Skeletal muscle satellite cell (primary cell): Measurements from ENCODE around the gene TUBB3.

Experiments used
- H3K27me3 ChIP-seq: 2 replicates; pipeline ENCODE4 v1.7.0; 2013; ENCODE audit warnings: low read length; ENCODE audit not compliant: control insufficient read depth, insufficient read depth
- H3K36me3 ChIP-seq: 2 replicates; pipeline ENCODE4 v1.7.0; 2013; ENCODE audit warnings: mild to moderate bottlenecking, control low read depth, low read length; ENCODE audit not compliant: insufficient read depth
- H3K4me1 ChIP-seq: 2 replicates; pipeline ENCODE4 v1.7.0; 2013; ENCODE audit warnings: low read length; ENCODE audit not compliant: control insufficient read depth, insufficient read depth
- H3K4me2 ChIP-seq: 2 replicates; pipeline ENCODE4 v1.7.0; 2013; ENCODE audit warnings: mild to moderate bottlenecking, low read length
- H3K4me3 ChIP-seq: 2 replicates; pipeline ENCODE4 v1.7.0; 2013; ENCODE audit warnings: low read length
- H3K9ac ChIP-seq: 2 replicates; pipeline ENCODE4 v1.7.0; 2013; ENCODE audit warnings: mild to moderate bottlenecking, low read depth, low read length, moderate library complexity
- H3K9me3 ChIP-seq: replicated peaks from 2 replicates; pipeline ENCODE4 v1.7.0; 2013; ENCODE audit warnings: mild to moderate bottlenecking, control low read depth, low read length

Gene TUBB3

GRCh38 chr16:89904606-89905510 is 18.3 kb upstream of the TUBB3 start:
- no peak overlapping the region for H3K9ac ChIP-seq
- no peak overlapping the region for H3K4me3 ChIP-seq
- peaks cover 60% of the 10 kb centered on the region for H3K36me3 ChIP-seq
- H3K4me2 ChIP-seq = no peak overlapping the region
- peaks cover under 1% of the 10 kb centered on the region for H3K4me1 ChIP-seq
- H3K9me3 ChIP-seq = no peaks in the 10 kb centered on the region
- no peaks in the 10 kb centered on the region for H3K27me3 ChIP-seq

GRCh38 chr16:89905511-89906139 is 17.5 kb upstream of the TUBB3 start:
- H3K9ac ChIP-seq = no peak overlapping the region
- peaks cover 59% of the 10 kb centered on the region for H3K36me3 ChIP-seq
- no peaks in the 10 kb centered on the region for H3K27me3 ChIP-seq
- no peak overlapping the region for H3K4me3 ChIP-seq
- H3K4me1 ChIP-seq = peaks cover 4% of the 10 kb centered on the region
- H3K9me3 ChIP-seq = no peaks in the 10 kb centered on the region
- no peak overlapping the region for H3K4me2 ChIP-seq

- H3K4me2 ChIP-seq = no peak overlapping the region
- no peak overlapping the region for H3K4me3 ChIP-seq
- H3K4me1 ChIP-seq = peaks cover 4% of the 10 kb centered on the region
- peaks cover 61% of the 10 kb centered on the region for H3K36me3 ChIP-seq
- no peaks in the 10 kb centered on the region for H3K9me3 ChIP-seq
- no peaks in the 10 kb centered on the region for H3K27me3 ChIP-seq
- no peak overlapping the region for H3K9ac ChIP-seq
Observed at GRCh38 chr16:89906140-89907025, 16.8 kb upstream of the TUBB3 start.

GRCh38 chr16:89907055-89907814 is 15.9 kb upstream of the TUBB3 start:
- no peaks in the 10 kb centered on the region for H3K9me3 ChIP-seq
- no peak overlapping the region for H3K9ac ChIP-seq
- no peak overlapping the region for H3K4me3 ChIP-seq
- H3K36me3 ChIP-seq = peaks cover 67% of the 10 kb centered on the region
- no peaks in the 10 kb centered on the region for H3K27me3 ChIP-seq
- peaks cover 4% of the 10 kb centered on the region for H3K4me1 ChIP-seq
- H3K4me2 ChIP-seq = no peak overlapping the region

GRCh38 chr16:89908236-89908635 is 14.9 kb upstream of the TUBB3 start:
- H3K27me3 ChIP-seq = no peaks in the 10 kb centered on the region
- H3K36me3 ChIP-seq = peaks cover 67% of the 10 kb centered on the region
- H3K4me2 ChIP-seq = no peak overlapping the region
- H3K4me1 ChIP-seq = peaks cover 4% of the 10 kb centered on the region
- no peak overlapping the region for H3K9ac ChIP-seq
- H3K9me3 ChIP-seq = no peaks in the 10 kb centered on the region
- H3K4me3 ChIP-seq = no peak overlapping the region

GRCh38 chr16:89909777-89910716 is 13.1 kb upstream of the TUBB3 start:
- Histone ChIP-seq H3K4me2 (no peak overlapping the region), H3K4me3 (no peak overlapping the region), H3K27me3 (no peaks in the 10 kb centered on the region), H3K9me3 (no peaks in the 10 kb centered on the region), H3K36me3 (peaks cover 55% of the 10 kb centered on the region), H3K4me1 (peaks cover 4% of the 10 kb centered on the region), H3K9ac (no peak overlapping the region)

GRCh38 chr16:89910717-89911354 is 12.3 kb upstream of the TUBB3 start:
- H3K36me3 ChIP-seq = peaks cover 48% of the 10 kb centered on the region

GRCh38 chr16:89911375-89911774 is 11.8 kb upstream of the TUBB3 start:
- Histone ChIP-seq H3K36me3 (peaks cover 43% of the 10 kb centered on the region), H3K9ac (no peak overlapping the region), H3K27me3 (no peaks in the 10 kb centered on the region), H3K4me3 (no peak overlapping the region), H3K4me1 (peaks cover 4% of the 10 kb centered on the region), H3K9me3 (no peaks in the 10 kb centered on the region), H3K4me2 (no peak overlapping the region)

More at GRCh38 chr16:89910717-89911354, 12.3 kb upstream of the TUBB3 start:
- Histone ChIP-seq H3K4me3 (no peak overlapping the region), H3K27me3 (no peaks in the 10 kb centered on the region), H3K9me3 (no peaks in the 10 kb centered on the region), H3K4me1 (peaks cover 4% of the 10 kb centered on the region), H3K4me2 (no peak overlapping the region), H3K9ac (no peak overlapping the region)

GRCh38 chr16:89912143-89912542 is 11.0 kb upstream of the TUBB3 start:
- Histone ChIP-seq H3K27me3 (no peaks in the 10 kb centered on the region), H3K36me3 (peaks cover 36% of the 10 kb centered on the region), H3K4me2 (no peak overlapping the region), H3K4me1 (peaks cover 4% of the 10 kb centered on the region), H3K9ac (no peak overlapping the region), H3K4me3 (no peak overlapping the region), H3K9me3 (no peaks in the 10 kb centered on the region)

GRCh38 chr16:89912627-89913026 is 10.5 kb upstream of the TUBB3 start:
- Histone ChIP-seq H3K36me3 (peaks cover 36% of the 10 kb centered on the region), H3K9me3 (no peaks in the 10 kb centered on the region), H3K4me2 (no peak overlapping the region), H3K9ac (no peak overlapping the region), H3K4me1 (peaks cover 9% of the 10 kb centered on the region), H3K4me3 (no peak overlapping the region), H3K27me3 (no peaks in the 10 kb centered on the region)
